Liver (tissue), 9 donors: ENCODE results near the gene PDCD1. TPM values are rescaled to one million over a fixed set of nuclear protein-coding genes. Genes with fewer than 3 reads are reported as not detected.

Experiments
- DNase-seq: peaks from one replicate; pipeline ENCODE4 v3.0.0-alpha.2; 2017; ENCODE audit warnings: low spot score
- H3K27ac ChIP-seq, 2 donors: one replicate each; pipeline ENCODE4 v1.7.0; 2013; ENCODE audit warnings: inconsistent platforms in 2 of 2, low read length in 2 of 2, control low read depth in 1 of 2, low read depth in 1 of 2, mild to moderate bottlenecking in 1 of 2
- H3K27me3 ChIP-seq, 4 donors: one replicate each; pipeline versions ENCODE4 v1.6.1 to v1.7.0; 2013; ENCODE audit warnings: low read length in 3 of 4, inconsistent platforms in 1 of 4, mild to moderate bottlenecking in 1 of 4, moderate library complexity in 1 of 4; ENCODE audit not compliant: control insufficient read depth in 4 of 4, insufficient read depth in 4 of 4
- H3K36me3 ChIP-seq, 4 donors: one replicate each; pipeline versions ENCODE4 v1.6.1 to v1.7.0; 2013; ENCODE audit warnings: low read length in 3 of 4, mild to moderate bottlenecking in 3 of 4, low read depth in 1 of 4, moderate library complexity in 1 of 4; ENCODE audit not compliant: control insufficient read depth in 4 of 4, insufficient read depth in 3 of 4
- H3K4me1 ChIP-seq, 4 donors: one replicate each; pipeline versions ENCODE4 v1.6.1 to v1.7.0; 2013; ENCODE audit warnings: low read length in 3 of 4, mild to moderate bottlenecking in 3 of 4, moderate library complexity in 1 of 4; ENCODE audit not compliant: control insufficient read depth in 4 of 4, insufficient read depth in 4 of 4
- H3K4me3 ChIP-seq, 3 donors: one replicate each; pipeline versions ENCODE4 v1.6.1 to v1.7.0; 2013; ENCODE audit warnings: low read length in 3 of 3, control low read depth in 1 of 3, low read depth in 1 of 3, mild to moderate bottlenecking in 1 of 3
- H3K9ac ChIP-seq, 2 donors: one replicate each; pipeline ENCODE4 v1.7.0; 2013; ENCODE audit warnings: low read length in 2 of 2, mild to moderate bottlenecking in 2 of 2, moderate library complexity in 2 of 2, control low read depth in 1 of 2, low read depth in 1 of 2
- H3K9me3 ChIP-seq, 4 donors: one replicate each; pipeline versions ENCODE4 v1.6.1 to v1.7.0; 2013; ENCODE audit warnings: low read length in 3 of 4; ENCODE audit not compliant: control insufficient read depth in 4 of 4
- EGR1 ChIP-seq, 2 donors: IDR thresholded peaks; 2 replicates each; pipeline ENCODE4 v1.6.1; 2016 to 2018; ENCODE audit warnings: antibody characterized with exemption in 2 of 2, low read depth in 2 of 2
- FOXA1 ChIP-seq: IDR thresholded peaks from 2 replicates; pipeline ENCODE4 v1.6.1; 2016; ENCODE audit warnings: antibody characterized with exemption
- FOXA2 ChIP-seq: IDR thresholded peaks from 2 replicates; pipeline ENCODE4 v1.6.1; 2016; ENCODE audit warnings: antibody characterized with exemption
- HNF4A ChIP-seq, 2 donors: conservative IDR thresholded peaks; 2 replicates each; pipeline ENCODE4 v1.6.1; 2016; ENCODE audit warnings: antibody characterized with exemption in 2 of 2, mild to moderate bottlenecking in 2 of 2
- HNF4G ChIP-seq: IDR thresholded peaks from 2 replicates; pipeline ENCODE4 v1.6.1; 2016; ENCODE audit warnings: antibody characterized with exemption
- JUND ChIP-seq, 2 donors: IDR thresholded peaks; 2 replicates each; pipeline ENCODE4 v1.6.1; 2016; ENCODE audit warnings: antibody characterized with exemption in 2 of 2
- NR2F2 ChIP-seq: IDR thresholded peaks from 2 replicates; pipeline ENCODE4 v1.6.1; 2016; ENCODE audit warnings: antibody characterized with exemption
- RAD21 ChIP-seq, 2 donors: IDR thresholded peaks; 2 replicates each; pipeline ENCODE4 v1.6.1; 2016; ENCODE audit warnings: antibody characterized with exemption in 2 of 2, mild to moderate bottlenecking in 2 of 2
- RXRA ChIP-seq, 2 donors: IDR thresholded peaks; 2 replicates each; pipeline ENCODE4 v1.6.1; 2017 to 2018; ENCODE audit warnings: antibody characterized with exemption in 2 of 2, mild to moderate bottlenecking in 1 of 2
- SP1 ChIP-seq: IDR thresholded peaks from 2 replicates; pipeline ENCODE4 v1.6.1; 2018; ENCODE audit warnings: antibody characterized with exemption, mild to moderate bottlenecking
- TAF1 ChIP-seq: conservative IDR thresholded peaks from 2 replicates; pipeline ENCODE4 v1.6.1; 2016; ENCODE audit warnings: antibody characterized with exemption, mild to moderate bottlenecking
- WGBS: extraction: QIAGEN DNeasy Blood & Tissue Kit; methylation state at CpG from one replicate; pipeline ENCODE4 v1.1.7; 2013; 5-methylcytosine and 5-hydroxymethylcytosine counted together
- polyA plus RNA-seq, 2 donors: library from polyadenylated mRNA; stranded (reverse) in 1 of 2; unstranded in 1 of 2; fragments of 200-250 nt in 1 of 2; fragments of >200 nt in 1 of 2; fragmentation: Nextera tagmentation in 1 of 2; extraction: Ambion mirVana in 1 of 2; gene quantifications; one replicate each; pipeline versions ENCODE4 v1.2.1 to v1.2.3, GENCODE V29; 2013 to 2015
- total RNA-seq, 2 donors: library from RNA; depleted of rRNA; stranded (reverse); fragments of >200 nt; gene quantifications; one replicate each; pipeline ENCODE4 v1.2.3, GENCODE V29; 2014
- TF ChIP-seq, protein P1 (sequence below): IDR thresholded peaks from 2 replicates; pipeline ENCODE4 v1.6.1; 2016; ENCODE audit warnings: antibody characterized with exemption
- TF ChIP-seq, protein P2 (sequence below): IDR thresholded peaks from 2 replicates; pipeline ENCODE4 v1.6.1; 2016; ENCODE audit warnings: antibody characterized with exemption, mild to moderate bottlenecking
- TF ChIP-seq, protein P3 (sequence below): fragments of 150-350 bp; IDR thresholded peaks from 2 replicates; pipeline ENCODE4 v1.5.1; 2017; ENCODE audit warnings: improper control_type of control experiment, low read depth, low read length; ENCODE audit not compliant: missing input control
- TF ChIP-seq, protein P4 (sequence below): IDR thresholded peaks from 2 replicates; pipeline ENCODE4 v1.6.1; 2016; ENCODE audit warnings: antibody characterized with exemption
- donor health status: healthy.
- donor health status: healthy.
- donor health status: healthy.
- donor health status: healthy.
- donor health status: healthy.

PDCD1 gene
- total and polyA plus RNA-seq, 4 donors = 0.20 to 0.37 (median 0.25) TPM; not detected in 1

DNA sequence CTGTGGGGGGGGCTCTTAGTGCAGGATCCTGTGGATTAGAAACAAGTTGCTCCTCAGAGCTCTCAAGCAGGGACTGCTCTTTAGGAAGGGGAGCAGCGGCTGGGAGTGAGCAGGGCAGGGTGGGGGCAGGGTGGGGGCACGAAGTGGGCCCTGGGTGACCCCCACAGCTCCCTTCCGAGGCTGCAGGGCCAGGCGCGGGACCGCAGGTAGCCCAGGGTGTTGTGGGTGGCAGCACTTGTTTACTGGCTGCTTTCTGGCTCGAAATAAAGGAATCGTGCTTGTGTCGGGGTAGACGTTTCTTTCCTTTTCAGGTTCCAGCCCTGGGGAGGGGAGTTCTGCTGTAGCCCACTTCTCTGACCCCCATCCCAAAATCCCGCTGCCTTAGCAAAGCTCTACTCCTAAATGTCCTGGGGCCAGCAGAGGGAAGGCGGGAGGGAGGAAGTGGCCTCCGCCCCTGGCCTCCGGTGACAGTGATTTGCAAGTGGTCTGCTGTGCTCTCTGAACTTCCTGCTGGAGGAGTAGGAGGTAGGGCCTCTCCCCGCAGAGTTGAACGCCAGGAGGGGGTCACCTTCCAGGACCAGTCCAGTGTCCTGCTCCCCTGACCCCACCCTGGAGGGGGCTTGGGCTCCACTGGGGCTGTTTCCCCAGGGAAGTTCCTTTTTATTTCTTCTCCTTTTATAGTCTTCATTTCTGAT lies 41.4 kb downstream of the PDCD1 start:
- peaks cover 8 to 23% (median 14%) of the 10 kb centered on the region in 4 donors for H3K4me1 ChIP-seq
- TF ChIP-seq RXRA (IDR thresholded peaks at IDR 0.05) (no peak), NR2F2 (peak; percentile 26)
- H3K9ac ChIP-seq = no peak overlapping the region
- no peak overlapping the region for H3K4me3 ChIP-seq
- no peak for DNase-seq
- H3K9me3 ChIP-seq = no peaks in the 10 kb centered on the region
- peaks cover 0 to 2% (median 0%) of the 10 kb centered on the region in 4 donors for H3K36me3 ChIP-seq
- H3K27me3 ChIP-seq = no peaks in the 10 kb centered on the region
- 62% methylated on average over 16 of the region's 16 CpGs for WGBS
- H3K27ac ChIP-seq = no peak overlapping the region

DNA sequence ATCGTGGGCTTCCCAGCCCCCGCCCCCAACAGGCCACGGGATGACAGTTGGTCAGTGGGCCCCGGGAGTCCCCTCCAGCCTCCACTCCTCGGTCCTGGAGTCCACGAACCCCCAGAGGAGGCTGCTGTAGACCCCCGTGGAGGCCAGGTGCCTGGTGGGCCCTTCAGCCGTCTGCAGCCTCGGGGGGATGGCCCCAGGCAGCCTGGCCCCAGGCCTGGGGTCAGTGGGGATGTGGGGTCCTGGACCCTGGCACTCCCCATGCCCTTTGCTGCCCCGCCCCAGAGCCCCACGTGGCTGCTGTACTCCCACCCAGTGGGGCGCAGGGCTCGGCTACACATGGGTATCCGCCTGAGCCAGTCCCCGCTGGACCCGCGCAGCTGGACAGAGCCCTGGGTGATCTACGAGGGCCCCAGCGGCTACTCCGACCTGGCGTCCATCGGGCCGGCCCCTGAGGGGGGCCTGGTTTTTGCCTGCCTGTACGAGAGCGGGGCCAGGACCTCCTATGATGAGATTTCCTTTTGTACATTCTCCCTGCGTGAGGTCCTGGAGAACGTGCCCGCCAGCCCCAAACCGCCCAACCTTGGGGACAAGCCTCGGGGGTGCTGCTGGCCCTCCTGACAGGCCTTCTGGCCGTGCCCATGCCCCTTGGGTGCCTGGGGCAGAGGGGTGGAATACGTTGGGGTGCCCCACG lies 42.1 kb downstream of the PDCD1 start:
- no peak for DNase-seq
- no peaks in the 10 kb centered on the region for H3K9me3 ChIP-seq
- 87% methylated on average over 33 of the region's 33 CpGs for WGBS
- H3K9ac ChIP-seq = no peak overlapping the region
- no peak overlapping the region for H3K4me3 ChIP-seq
- peaks cover 11 to 30% (median 19%) of the 10 kb centered on the region in 4 donors for H3K4me1 ChIP-seq
- H3K27ac ChIP-seq = no peak overlapping the region
- H3K36me3 ChIP-seq = peaks cover 0 to 2% (median 0%) of the 10 kb centered on the region in 4 donors
- TF ChIP-seq HNF4G (no peak), TAF1 (no peak), JUND (IDR thresholded peaks at IDR 0.05) (no peak), FOXA1 (no peak), EGR1 (IDR thresholded peaks at IDR 0.05; ENCODE audit: low read depth in 2 of 2) (no peak), FOXA2 (no peak), SP1 (no peak), HNF4A (conservative IDR thresholded peaks at IDR 0.05) (no peak), RXRA (IDR thresholded peaks at IDR 0.05) (no peak), RAD21 (IDR thresholded peaks at IDR 0.05) (no peak), NR2F2 (no peak)
- TF ChIP-seq, protein P1, sequence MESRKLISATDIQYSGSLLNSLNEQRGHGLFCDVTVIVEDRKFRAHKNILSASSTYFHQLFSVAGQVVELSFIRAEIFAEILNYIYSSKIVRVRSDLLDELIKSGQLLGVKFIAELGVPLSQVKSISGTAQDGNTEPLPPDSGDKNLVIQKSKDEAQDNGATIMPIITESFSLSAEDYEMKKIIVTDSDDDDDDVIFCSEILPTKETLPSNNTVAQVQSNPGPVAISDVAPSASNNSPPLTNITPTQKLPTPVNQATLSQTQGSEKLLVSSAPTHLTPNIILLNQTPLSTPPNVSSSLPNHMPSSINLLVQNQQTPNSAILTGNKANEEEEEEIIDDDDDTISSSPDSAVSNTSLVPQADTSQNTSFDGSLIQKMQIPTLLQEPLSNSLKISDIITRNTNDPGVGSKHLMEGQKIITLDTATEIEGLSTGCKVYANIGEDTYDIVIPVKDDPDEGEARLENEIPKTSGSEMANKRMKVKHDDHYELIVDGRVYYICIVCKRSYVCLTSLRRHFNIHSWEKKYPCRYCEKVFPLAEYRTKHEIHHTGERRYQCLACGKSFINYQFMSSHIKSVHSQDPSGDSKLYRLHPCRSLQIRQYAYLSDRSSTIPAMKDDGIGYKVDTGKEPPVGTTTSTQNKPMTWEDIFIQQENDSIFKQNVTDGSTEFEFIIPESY = no peak
- TF ChIP-seq, protein P2, sequence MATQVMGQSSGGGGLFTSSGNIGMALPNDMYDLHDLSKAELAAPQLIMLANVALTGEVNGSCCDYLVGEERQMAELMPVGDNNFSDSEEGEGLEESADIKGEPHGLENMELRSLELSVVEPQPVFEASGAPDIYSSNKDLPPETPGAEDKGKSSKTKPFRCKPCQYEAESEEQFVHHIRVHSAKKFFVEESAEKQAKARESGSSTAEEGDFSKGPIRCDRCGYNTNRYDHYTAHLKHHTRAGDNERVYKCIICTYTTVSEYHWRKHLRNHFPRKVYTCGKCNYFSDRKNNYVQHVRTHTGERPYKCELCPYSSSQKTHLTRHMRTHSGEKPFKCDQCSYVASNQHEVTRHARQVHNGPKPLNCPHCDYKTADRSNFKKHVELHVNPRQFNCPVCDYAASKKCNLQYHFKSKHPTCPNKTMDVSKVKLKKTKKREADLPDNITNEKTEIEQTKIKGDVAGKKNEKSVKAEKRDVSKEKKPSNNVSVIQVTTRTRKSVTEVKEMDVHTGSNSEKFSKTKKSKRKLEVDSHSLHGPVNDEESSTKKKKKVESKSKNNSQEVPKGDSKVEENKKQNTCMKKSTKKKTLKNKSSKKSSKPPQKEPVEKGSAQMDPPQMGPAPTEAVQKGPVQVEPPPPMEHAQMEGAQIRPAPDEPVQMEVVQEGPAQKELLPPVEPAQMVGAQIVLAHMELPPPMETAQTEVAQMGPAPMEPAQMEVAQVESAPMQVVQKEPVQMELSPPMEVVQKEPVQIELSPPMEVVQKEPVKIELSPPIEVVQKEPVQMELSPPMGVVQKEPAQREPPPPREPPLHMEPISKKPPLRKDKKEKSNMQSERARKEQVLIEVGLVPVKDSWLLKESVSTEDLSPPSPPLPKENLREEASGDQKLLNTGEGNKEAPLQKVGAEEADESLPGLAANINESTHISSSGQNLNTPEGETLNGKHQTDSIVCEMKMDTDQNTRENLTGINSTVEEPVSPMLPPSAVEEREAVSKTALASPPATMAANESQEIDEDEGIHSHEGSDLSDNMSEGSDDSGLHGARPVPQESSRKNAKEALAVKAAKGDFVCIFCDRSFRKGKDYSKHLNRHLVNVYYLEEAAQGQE = no peak
- TF ChIP-seq, protein P3, sequence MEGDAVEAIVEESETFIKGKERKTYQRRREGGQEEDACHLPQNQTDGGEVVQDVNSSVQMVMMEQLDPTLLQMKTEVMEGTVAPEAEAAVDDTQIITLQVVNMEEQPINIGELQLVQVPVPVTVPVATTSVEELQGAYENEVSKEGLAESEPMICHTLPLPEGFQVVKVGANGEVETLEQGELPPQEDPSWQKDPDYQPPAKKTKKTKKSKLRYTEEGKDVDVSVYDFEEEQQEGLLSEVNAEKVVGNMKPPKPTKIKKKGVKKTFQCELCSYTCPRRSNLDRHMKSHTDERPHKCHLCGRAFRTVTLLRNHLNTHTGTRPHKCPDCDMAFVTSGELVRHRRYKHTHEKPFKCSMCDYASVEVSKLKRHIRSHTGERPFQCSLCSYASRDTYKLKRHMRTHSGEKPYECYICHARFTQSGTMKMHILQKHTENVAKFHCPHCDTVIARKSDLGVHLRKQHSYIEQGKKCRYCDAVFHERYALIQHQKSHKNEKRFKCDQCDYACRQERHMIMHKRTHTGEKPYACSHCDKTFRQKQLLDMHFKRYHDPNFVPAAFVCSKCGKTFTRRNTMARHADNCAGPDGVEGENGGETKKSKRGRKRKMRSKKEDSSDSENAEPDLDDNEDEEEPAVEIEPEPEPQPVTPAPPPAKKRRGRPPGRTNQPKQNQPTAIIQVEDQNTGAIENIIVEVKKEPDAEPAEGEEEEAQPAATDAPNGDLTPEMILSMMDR = no peak
- TF ChIP-seq, protein P4, sequence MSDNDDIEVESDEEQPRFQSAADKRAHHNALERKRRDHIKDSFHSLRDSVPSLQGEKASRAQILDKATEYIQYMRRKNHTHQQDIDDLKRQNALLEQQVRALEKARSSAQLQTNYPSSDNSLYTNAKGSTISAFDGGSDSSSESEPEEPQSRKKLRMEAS = no peak
- H3K27me3 ChIP-seq = no peaks in the 10 kb centered on the region
